Measurements from ENCODE around the gene APOB.

DNA sequence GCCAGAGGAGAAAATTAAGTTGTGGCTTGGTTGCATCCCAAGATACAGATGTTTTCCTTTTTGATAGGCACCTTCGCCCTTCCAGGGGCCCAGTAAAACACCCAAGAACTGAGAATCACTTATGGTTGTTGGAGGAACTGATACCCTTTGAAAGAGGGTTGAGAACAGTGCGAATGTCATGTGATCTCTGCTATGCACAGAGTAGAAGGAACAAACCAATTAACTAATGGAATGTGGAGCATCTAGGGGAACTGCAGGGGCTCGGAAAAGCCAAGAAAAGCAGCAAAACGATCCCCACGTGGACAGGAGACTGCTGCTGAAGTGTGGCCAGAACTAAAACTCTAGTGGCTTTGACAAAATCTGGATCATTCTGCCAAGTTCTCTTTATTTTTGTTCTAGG lies 58.8 kb downstream of the APOB start:
- TF ChIP-seq YY1 (IDR thresholded peaks at IDR 0.05; ENCODE audit: low read depth, low read length): no peak
- TF ChIP-seq, protein P1, sequence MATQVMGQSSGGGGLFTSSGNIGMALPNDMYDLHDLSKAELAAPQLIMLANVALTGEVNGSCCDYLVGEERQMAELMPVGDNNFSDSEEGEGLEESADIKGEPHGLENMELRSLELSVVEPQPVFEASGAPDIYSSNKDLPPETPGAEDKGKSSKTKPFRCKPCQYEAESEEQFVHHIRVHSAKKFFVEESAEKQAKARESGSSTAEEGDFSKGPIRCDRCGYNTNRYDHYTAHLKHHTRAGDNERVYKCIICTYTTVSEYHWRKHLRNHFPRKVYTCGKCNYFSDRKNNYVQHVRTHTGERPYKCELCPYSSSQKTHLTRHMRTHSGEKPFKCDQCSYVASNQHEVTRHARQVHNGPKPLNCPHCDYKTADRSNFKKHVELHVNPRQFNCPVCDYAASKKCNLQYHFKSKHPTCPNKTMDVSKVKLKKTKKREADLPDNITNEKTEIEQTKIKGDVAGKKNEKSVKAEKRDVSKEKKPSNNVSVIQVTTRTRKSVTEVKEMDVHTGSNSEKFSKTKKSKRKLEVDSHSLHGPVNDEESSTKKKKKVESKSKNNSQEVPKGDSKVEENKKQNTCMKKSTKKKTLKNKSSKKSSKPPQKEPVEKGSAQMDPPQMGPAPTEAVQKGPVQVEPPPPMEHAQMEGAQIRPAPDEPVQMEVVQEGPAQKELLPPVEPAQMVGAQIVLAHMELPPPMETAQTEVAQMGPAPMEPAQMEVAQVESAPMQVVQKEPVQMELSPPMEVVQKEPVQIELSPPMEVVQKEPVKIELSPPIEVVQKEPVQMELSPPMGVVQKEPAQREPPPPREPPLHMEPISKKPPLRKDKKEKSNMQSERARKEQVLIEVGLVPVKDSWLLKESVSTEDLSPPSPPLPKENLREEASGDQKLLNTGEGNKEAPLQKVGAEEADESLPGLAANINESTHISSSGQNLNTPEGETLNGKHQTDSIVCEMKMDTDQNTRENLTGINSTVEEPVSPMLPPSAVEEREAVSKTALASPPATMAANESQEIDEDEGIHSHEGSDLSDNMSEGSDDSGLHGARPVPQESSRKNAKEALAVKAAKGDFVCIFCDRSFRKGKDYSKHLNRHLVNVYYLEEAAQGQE (IDR thresholded peaks at IDR 0.05; ENCODE audit: low read depth, low read length): no peak
- no peak for TF ChIP-seq EZH2 (IDR thresholded peaks at IDR 0.05; ENCODE audit: borderline replicate concordance, control insufficient read depth, low read depth, low read length)
- no peak for TF ChIP-seq RAD21 (IDR thresholded peaks at IDR 0.05; ENCODE audit: insufficient read depth, low read depth, low read length)
- no peak for TF ChIP-seq MXI1 (IDR thresholded peaks at IDR 0.05; ENCODE audit: low read depth, low read length)
- TF ChIP-seq, protein P2, sequence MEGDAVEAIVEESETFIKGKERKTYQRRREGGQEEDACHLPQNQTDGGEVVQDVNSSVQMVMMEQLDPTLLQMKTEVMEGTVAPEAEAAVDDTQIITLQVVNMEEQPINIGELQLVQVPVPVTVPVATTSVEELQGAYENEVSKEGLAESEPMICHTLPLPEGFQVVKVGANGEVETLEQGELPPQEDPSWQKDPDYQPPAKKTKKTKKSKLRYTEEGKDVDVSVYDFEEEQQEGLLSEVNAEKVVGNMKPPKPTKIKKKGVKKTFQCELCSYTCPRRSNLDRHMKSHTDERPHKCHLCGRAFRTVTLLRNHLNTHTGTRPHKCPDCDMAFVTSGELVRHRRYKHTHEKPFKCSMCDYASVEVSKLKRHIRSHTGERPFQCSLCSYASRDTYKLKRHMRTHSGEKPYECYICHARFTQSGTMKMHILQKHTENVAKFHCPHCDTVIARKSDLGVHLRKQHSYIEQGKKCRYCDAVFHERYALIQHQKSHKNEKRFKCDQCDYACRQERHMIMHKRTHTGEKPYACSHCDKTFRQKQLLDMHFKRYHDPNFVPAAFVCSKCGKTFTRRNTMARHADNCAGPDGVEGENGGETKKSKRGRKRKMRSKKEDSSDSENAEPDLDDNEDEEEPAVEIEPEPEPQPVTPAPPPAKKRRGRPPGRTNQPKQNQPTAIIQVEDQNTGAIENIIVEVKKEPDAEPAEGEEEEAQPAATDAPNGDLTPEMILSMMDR (IDR thresholded peaks at IDR 0.05 in 2 of 3, conservative IDR thresholded peaks at IDR 0.05 in 1 of 3; ENCODE audit: control insufficient read depth in 2 of 3, extremely low read depth in 1 of 3, insufficient read depth in 1 of 3, low read depth in 3 of 3, low read length in 3 of 3): no peak
- TF ChIP-seq POLR2A (IDR thresholded peaks at IDR 0.05; ENCODE audit: low read depth, low read length): no peak
- no peak for TF ChIP-seq JUNB (IDR thresholded peaks at IDR 0.05)
- no peak for TF ChIP-seq SRF (IDR thresholded peaks at IDR 0.05; ENCODE audit: low read depth in 2 of 2, low read length in 2 of 2)
- no peak for TF ChIP-seq EP300 (IDR thresholded peaks at IDR 0.05; ENCODE audit: borderline replicate concordance in 1 of 2, control insufficient read depth in 1 of 2, low read depth in 2 of 2, low read length in 2 of 2)
- TF ChIP-seq ZSCAN29 (IDR thresholded peaks at IDR 0.05): no peak
- no peak for TF ChIP-seq NFIC (IDR thresholded peaks at IDR 0.05; ENCODE audit: low read depth, low read length)
- no peak for TF ChIP-seq NFXL1 (IDR thresholded peaks at IDR 0.05; ENCODE audit: borderline replicate concordance)
- no peak for TF ChIP-seq GABPA (IDR thresholded peaks at IDR 0.05; ENCODE audit: low read depth)
